CD8-positive, alpha-beta memory T cell (primary cell): ENCODE measurements around the gene SORBS2. TPM values are rescaled to one million over a fixed set of nuclear protein-coding genes. Genes with fewer than 3 reads are reported as not detected.

Experiments
- CTCF ChIA-PET: fragments of 350-600 bp; sonication (Branson Sonifier 250); formaldehyde crosslinking; loops from one replicate; lab custom pipeline; 2021; ENCODE audit warnings: antibody characterized with exemption; lab: Charles Lee
- POLR2A ChIA-PET: fragments of 350-600 bp; sonication (Branson Sonifier 250); formaldehyde crosslinking; loops from one replicate; lab custom pipeline; 2021; ENCODE audit warnings: antibody characterized with exemption; lab: Charles Lee
- DNase-seq, 5 donors: peaks; one replicate each; pipeline versions ENCODE4 v3.0.0 to v3.0.0-alpha.2; 2020 to 2022; ENCODE audit warnings: mixed read lengths in 1 of 5
- H3K27ac ChIP-seq: one replicate; pipeline ENCODE4 v1.7.0; 2013; ENCODE audit warnings: low read depth, mild to moderate bottlenecking, low read length, moderate library complexity
- H3K27me3 ChIP-seq: 2 replicates; pipeline ENCODE4 v1.7.0; 2013; ENCODE audit warnings: low read length, mild to moderate bottlenecking; ENCODE audit not compliant: insufficient read depth, poor library complexity, severe bottlenecking
- H3K36me3 ChIP-seq: 2 replicates; pipeline ENCODE4 v1.7.0; 2013; ENCODE audit warnings: mild to moderate bottlenecking, low read length, moderate library complexity; ENCODE audit not compliant: insufficient read depth
- H3K4me1 ChIP-seq: 2 replicates; pipeline ENCODE4 v1.7.0; 2013; ENCODE audit warnings: mild to moderate bottlenecking, low read length, moderate library complexity; ENCODE audit not compliant: insufficient read depth
- H3K4me3 ChIP-seq: 2 replicates; pipeline ENCODE4 v1.7.0; 2013; ENCODE audit warnings: mild to moderate bottlenecking, low read length
- H3K9me3 ChIP-seq: 2 replicates; pipeline ENCODE4 v1.7.0; 2013; ENCODE audit warnings: mild to moderate bottlenecking, low read length
- H3K27ac Mint-ChIP-seq, 8 donors: one replicate each; pipeline ENCODE4 v1.8.0; 2020 to 2021; ENCODE audit warnings: mixed read lengths in 8 of 8, mild to moderate bottlenecking in 6 of 8, inconsistent platforms in 3 of 8, moderate library complexity in 3 of 8
- H3K27me3 Mint-ChIP-seq, 2 donors: one replicate each; pipeline ENCODE4 v1.8.0; 2020 to 2021; ENCODE audit warnings: mixed read lengths in 2 of 2, mild to moderate bottlenecking in 1 of 2, moderate library complexity in 1 of 2
- H3K36me3 Mint-ChIP-seq, 3 donors: one replicate each; pipeline ENCODE4 v1.8.0; 2020 to 2021; ENCODE audit warnings: mixed read lengths in 3 of 3, inconsistent platforms in 1 of 3, mild to moderate bottlenecking in 1 of 3
- H3K4me1 Mint-ChIP-seq, 3 donors: one replicate each; pipeline ENCODE4 v1.8.0; 2020 to 2021; ENCODE audit warnings: mixed read lengths in 3 of 3, inconsistent platforms in 1 of 3, mild to moderate bottlenecking in 1 of 3
- H3K4me3 Mint-ChIP-seq, 7 donors: one replicate each; pipeline ENCODE4 v1.8.0; 2020 to 2021; ENCODE audit warnings: mixed read lengths in 7 of 7, mild to moderate bottlenecking in 6 of 7, moderate library complexity in 4 of 7, inconsistent platforms in 2 of 7
- H3K9me3 Mint-ChIP-seq, 5 donors: one replicate each; pipeline ENCODE4 v1.8.0; 2020 to 2022; ENCODE audit warnings: mixed read lengths in 5 of 5, mild to moderate bottlenecking in 3 of 5, moderate library complexity in 2 of 5, inconsistent platforms in 1 of 5
- polyA plus RNA-seq: library from polyadenylated mRNA; unstranded; fragments of 300-500 nt; fragmentation: Illumina TruSeq; gene quantifications from one replicate; pipeline ENCODE4 v1.2.3, GENCODE V29; 2021
- total RNA-seq, 2 experiments: library from RNA; stranded (reverse); gene quantifications; one replicate each; pipeline ENCODE4 v1.2.3, GENCODE V29; 2021

SORBS2 gene
- total and polyA plus RNA-seq, 3 experiments from 2014 or later: not detected

- no peaks in the 10 kb centered on the region for H3K36me3 Mint-ChIP-seq
- peaks cover 0 to 4% of the 10 kb centered on the region in 2 donors for H3K27me3 Mint-ChIP-seq
- H3K4me1 Mint-ChIP-seq: no peaks in the 10 kb centered on the region
- no peaks in the 10 kb centered on the region for H3K27me3 ChIP-seq
- no peak overlapping the region for H3K27ac Mint-ChIP-seq
- H3K9me3 Mint-ChIP-seq: peaks cover 0 to under 1% (median 0%) of the 10 kb centered on the region in 5 donors
- no peak for DNase-seq
- H3K4me3 ChIP-seq: no peak overlapping the region
- no peak overlapping the region for H3K27ac ChIP-seq
- POLR2A ChIA-PET: no interaction called here
- no peaks in the 10 kb centered on the region for H3K4me1 ChIP-seq
- no peaks in the 10 kb centered on the region for H3K36me3 ChIP-seq
- no peaks in the 10 kb centered on the region for H3K9me3 ChIP-seq
- no peak overlapping the region for H3K4me3 Mint-ChIP-seq
- CTCF ChIA-PET: no interaction called here
Measured at GRCh38 chr4:185682236-185682635, 129.8 kb downstream of the SORBS2 start.

- ChIA-PET POLR2A (no interaction called here), CTCF (no interaction called here)
- Histone ChIP-seq H3K27ac (no peak overlapping the region), H3K4me1 (no peaks in the 10 kb centered on the region), H3K36me3 (no peaks in the 10 kb centered on the region), H3K4me3 (no peak overlapping the region), H3K9me3 (no peaks in the 10 kb centered on the region), H3K27me3 (no peaks in the 10 kb centered on the region)
- Mint-ChIP-seq H3K4me1 (no peaks in the 10 kb centered on the region), H3K27ac (no peak overlapping the region), H3K27me3 (peaks cover 0 to 4% of the 10 kb centered on the region in 2 donors), H3K9me3 (peaks cover 0 to 3% (median 0%) of the 10 kb centered on the region in 5 donors), H3K36me3 (no peaks in the 10 kb centered on the region), H3K4me3 (no peak overlapping the region)
- no peak for DNase-seq
Measured at GRCh38 chr4:185681604-185682003, 130.4 kb downstream of the SORBS2 start.

- CTCF ChIA-PET: no interaction called here
- H3K36me3 ChIP-seq: no peaks in the 10 kb centered on the region
- H3K36me3 Mint-ChIP-seq: no peaks in the 10 kb centered on the region
- H3K27ac Mint-ChIP-seq: no peak overlapping the region
- no peaks in the 10 kb centered on the region for H3K4me1 Mint-ChIP-seq
- H3K27me3 Mint-ChIP-seq: peaks cover 4 to 5% of the 10 kb centered on the region in 2 donors
- no peaks in the 10 kb centered on the region for H3K4me1 ChIP-seq
- no peak overlapping the region for H3K4me3 ChIP-seq
- no peaks in the 10 kb centered on the region for H3K9me3 ChIP-seq
- H3K9me3 Mint-ChIP-seq: peaks cover 0 to 3% (median 0%) of the 10 kb centered on the region in 5 donors
- H3K27ac ChIP-seq: no peak overlapping the region
- H3K27me3 ChIP-seq: no peaks in the 10 kb centered on the region
- no peak for DNase-seq
- POLR2A ChIA-PET: no interaction called here
- no peak overlapping the region for H3K4me3 Mint-ChIP-seq
Measured at GRCh38 chr4:185680617-185681016, 131.4 kb downstream of the SORBS2 start.

- Histone ChIP-seq H3K27ac (no peak overlapping the region), H3K36me3 (no peaks in the 10 kb centered on the region), H3K27me3 (no peaks in the 10 kb centered on the region), H3K4me3 (no peak overlapping the region), H3K9me3 (no peaks in the 10 kb centered on the region), H3K4me1 (no peaks in the 10 kb centered on the region)
- CTCF ChIA-PET: no interaction called here
- H3K27me3 Mint-ChIP-seq: peaks cover 4 to 6% of the 10 kb centered on the region in 2 donors
- POLR2A ChIA-PET: no interaction called here
- H3K27ac Mint-ChIP-seq: no peak overlapping the region
- DNase-seq: no peak
- peaks cover 0 to 3% (median 0%) of the 10 kb centered on the region in 5 donors for H3K9me3 Mint-ChIP-seq
- H3K4me3 Mint-ChIP-seq: no peak overlapping the region
- no peaks in the 10 kb centered on the region for H3K36me3 Mint-ChIP-seq
- H3K4me1 Mint-ChIP-seq: no peaks in the 10 kb centered on the region
Measured at GRCh38 chr4:185679523-185679922, 132.5 kb downstream of the SORBS2 start.

GRCh38 chr4:185677637-185678314 lies 134.2 kb downstream of the SORBS2 start:
- peaks cover 3 to 6% of the 10 kb centered on the region in 2 donors for H3K27me3 Mint-ChIP-seq
- no peak overlapping the region for H3K27ac ChIP-seq
- no peaks in the 10 kb centered on the region for H3K4me1 Mint-ChIP-seq
- no peaks in the 10 kb centered on the region for H3K27me3 ChIP-seq
- CTCF ChIA-PET: no interaction called here
- H3K36me3 ChIP-seq: no peaks in the 10 kb centered on the region
- H3K4me3 Mint-ChIP-seq: no peak overlapping the region
- H3K9me3 Mint-ChIP-seq: peaks cover 0 to 3% (median 0%) of the 10 kb centered on the region in 5 donors
- POLR2A ChIA-PET: no interaction called here
- no peaks in the 10 kb centered on the region for H3K9me3 ChIP-seq
- no peak overlapping the region for H3K27ac Mint-ChIP-seq
- H3K4me3 ChIP-seq: no peak overlapping the region
- no peak for DNase-seq
- no peaks in the 10 kb centered on the region for H3K36me3 Mint-ChIP-seq
- no peaks in the 10 kb centered on the region for H3K4me1 ChIP-seq

- no peaks in the 10 kb centered on the region for H3K36me3 Mint-ChIP-seq
- H3K4me3 Mint-ChIP-seq: no peak overlapping the region
- no peaks in the 10 kb centered on the region for H3K9me3 ChIP-seq
- H3K4me3 ChIP-seq: no peak overlapping the region
- H3K27me3 Mint-ChIP-seq: peaks cover 6 to 8% of the 10 kb centered on the region in 2 donors
- H3K4me1 Mint-ChIP-seq: no peaks in the 10 kb centered on the region
- no peak overlapping the region for H3K27ac Mint-ChIP-seq
- no peak for DNase-seq
- H3K36me3 ChIP-seq: no peaks in the 10 kb centered on the region
- CTCF ChIA-PET: no interaction called here
- H3K4me1 ChIP-seq: no peaks in the 10 kb centered on the region
- peaks cover 0 to 3% (median 0%) of the 10 kb centered on the region in 5 donors for H3K9me3 Mint-ChIP-seq
- H3K27me3 ChIP-seq: no peaks in the 10 kb centered on the region
- POLR2A ChIA-PET: no interaction called here
- H3K27ac ChIP-seq: no peak overlapping the region
Measured at GRCh38 chr4:185672618-185673017, 139.4 kb downstream of the SORBS2 start.

GRCh38 chr4:185672151-185672550 lies 139.8 kb downstream of the SORBS2 start:
- no peak overlapping the region for H3K4me3 Mint-ChIP-seq
- no peaks in the 10 kb centered on the region for H3K36me3 Mint-ChIP-seq
- POLR2A ChIA-PET: no interaction called here
- Histone ChIP-seq H3K4me1 (no peaks in the 10 kb centered on the region), H3K4me3 (no peak overlapping the region), H3K9me3 (no peaks in the 10 kb centered on the region), H3K27me3 (no peaks in the 10 kb centered on the region), H3K27ac (no peak overlapping the region), H3K36me3 (no peaks in the 10 kb centered on the region)
- no peaks in the 10 kb centered on the region for H3K4me1 Mint-ChIP-seq
- CTCF ChIA-PET: no interaction called here
- H3K9me3 Mint-ChIP-seq: peaks cover 0 to 3% (median 0%) of the 10 kb centered on the region in 5 donors
- H3K27ac Mint-ChIP-seq: no peak overlapping the region
- DNase-seq: no peak
- H3K27me3 Mint-ChIP-seq: peaks cover 6 to 8% of the 10 kb centered on the region in 2 donors

GRCh38 chr4:185671496-185671895 lies 140.5 kb downstream of the SORBS2 start:
- Histone ChIP-seq H3K27ac (no peak overlapping the region), H3K27me3 (no peaks in the 10 kb centered on the region), H3K4me1 (no peaks in the 10 kb centered on the region), H3K36me3 (no peaks in the 10 kb centered on the region), H3K4me3 (no peak overlapping the region), H3K9me3 (no peaks in the 10 kb centered on the region)
- no peak overlapping the region for H3K27ac Mint-ChIP-seq
- H3K36me3 Mint-ChIP-seq: no peaks in the 10 kb centered on the region
- peaks cover 0 to 3% (median 0%) of the 10 kb centered on the region in 5 donors for H3K9me3 Mint-ChIP-seq
- DNase-seq: no peak
- no peak overlapping the region for H3K4me3 Mint-ChIP-seq
- POLR2A ChIA-PET: no interaction called here
- no peaks in the 10 kb centered on the region for H3K4me1 Mint-ChIP-seq
- CTCF ChIA-PET: no interaction called here
- H3K27me3 Mint-ChIP-seq: peaks cover 6 to 9% of the 10 kb centered on the region in 2 donors
